ENCODE measurements around the gene PON3. TPM values are rescaled to one million over a fixed set of nuclear protein-coding genes. Genes with fewer than 3 reads are reported as not detected.

Gene PON3
- total RNA-seq, 4 donors from 2014 or later = 0.50 to 1.2 (median 0.63) TPM; not detected in 1

- TF ChIP-seq POLR2A (IDR thresholded peaks at IDR 0.05; ENCODE audit: low read depth) (no peak), EP300 (IDR thresholded peaks at IDR 0.05) (no peak), CTCF (IDR thresholded peaks at IDR 0.05) (no peak), POLR2AphosphoS5 (IDR thresholded peaks at IDR 0.05) (no peak)
These were observed 31.8 kb upstream of the PON3 start for GRCh38 chr7:95427914-95428516.

GRCh38 chr7:95427166-95427565 lies 31.0 kb upstream of the PON3 start:
- no peak overlapping the region for H3K27ac ChIP-seq (replicated peaks in 1 of 4)
- H3K4me3 ChIP-seq = no peak overlapping the region
- no peaks in the 10 kb centered on the region for H3K27me3 ChIP-seq
- WGBS = 90% methylated on average over 7 of the region's 7 CpGs
- no peaks in the 10 kb centered on the region for H3K9me3 ChIP-seq
- no peak for DNase-seq (ENCODE audit: extremely low spot score)
- H3K4me1 ChIP-seq = peaks cover 0 to 5% (median 0%) of the 10 kb centered on the region in 4 donors
- TF ChIP-seq POLR2AphosphoS5 (IDR thresholded peaks at IDR 0.05) (no peak), POLR2A (IDR thresholded peaks at IDR 0.05; ENCODE audit: low read depth) (no peak), EP300 (IDR thresholded peaks at IDR 0.05) (no peak), CTCF (IDR thresholded peaks at IDR 0.05) (no peak)
- intact Hi-C loops (cut with DNase I) = no loop called here
- peaks cover 0 to 18% (median 8%) of the 10 kb centered on the region in 4 donors for H3K36me3 ChIP-seq

More at GRCh38 chr7:95427914-95428516, 31.8 kb upstream of the PON3 start:
- no peak for DNase-seq (ENCODE audit: extremely low spot score)
- peaks cover 0 to 18% (median 6%) of the 10 kb centered on the region in 4 donors for H3K36me3 ChIP-seq
- no peaks in the 10 kb centered on the region for H3K9me3 ChIP-seq
- H3K27me3 ChIP-seq = no peaks in the 10 kb centered on the region
- no peak overlapping the region for H3K4me3 ChIP-seq
- peaks cover 0 to 12% (median 0%) of the 10 kb centered on the region in 4 donors for H3K4me1 ChIP-seq
- H3K27ac ChIP-seq (replicated peaks in 1 of 4) = no peak overlapping the region
- intact Hi-C loops (cut with DNase I) = no loop called here
- WGBS = 91% methylated on average over 3 of the region's 3 CpGs

- Histone ChIP-seq H3K9me3 (no peaks in the 10 kb centered on the region), H3K27ac (replicated peaks in 1 of 4) (no peak overlapping the region), H3K36me3 (peaks cover 0 to 22% (median 9%) of the 10 kb centered on the region in 4 donors), H3K4me3 (no peak overlapping the region), H3K27me3 (no peaks in the 10 kb centered on the region), H3K4me1 (peaks cover 0 to 16% (median 1%) of the 10 kb centered on the region in 4 donors)
- TF ChIP-seq EP300 (IDR thresholded peaks at IDR 0.05) = no peak
- no peak for TF ChIP-seq POLR2AphosphoS5 (IDR thresholded peaks at IDR 0.05)
- TF ChIP-seq CTCF (IDR thresholded peaks at IDR 0.05) = no peak
- no peak for TF ChIP-seq POLR2A (IDR thresholded peaks at IDR 0.05; ENCODE audit: low read depth)
- 79% methylated on average over 2 of the region's 2 CpGs for WGBS
- intact Hi-C loops (cut with DNase I) = no loop called here
- DNase-seq (ENCODE audit: extremely low spot score) = no peak
These were observed 29.5 kb upstream of the PON3 start for GRCh38 chr7:95425694-95426093.

DNA sequence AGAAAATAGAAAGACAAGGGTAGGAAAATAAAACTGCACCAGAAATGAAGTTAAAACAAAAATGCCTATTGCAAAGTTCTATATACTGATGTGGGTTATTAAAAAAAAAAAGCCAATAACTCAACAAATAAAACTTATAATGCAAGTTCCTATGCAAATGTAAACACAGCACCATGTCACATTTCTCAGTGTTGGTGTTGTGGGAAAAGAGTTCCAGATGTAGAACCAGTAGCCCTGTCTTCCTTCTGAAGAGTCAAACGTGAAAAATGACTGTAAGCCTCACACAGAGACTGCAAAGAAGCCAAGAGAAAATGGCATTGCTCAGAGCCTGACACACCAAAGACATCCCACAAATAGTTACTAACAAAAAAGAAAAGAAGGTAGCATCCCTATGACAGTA lies 28.5 kb upstream of the PON3 start:
- 67% methylated on average over 1 of the region's 1 CpG for WGBS
- Histone ChIP-seq H3K36me3 (peaks cover 0 to 22% (median 9%) of the 10 kb centered on the region in 4 donors), H3K9me3 (no peaks in the 10 kb centered on the region), H3K4me3 (no peak overlapping the region), H3K4me1 (peaks cover 0 to 16% (median 1%) of the 10 kb centered on the region in 4 donors), H3K27ac (replicated peaks in 1 of 4) (no peak overlapping the region), H3K27me3 (no peaks in the 10 kb centered on the region)
- no peak for TF ChIP-seq CTCF (IDR thresholded peaks at IDR 0.05)
- no peak for TF ChIP-seq EP300 (IDR thresholded peaks at IDR 0.05)
- TF ChIP-seq POLR2AphosphoS5 (IDR thresholded peaks at IDR 0.05) = no peak
- TF ChIP-seq POLR2A (IDR thresholded peaks at IDR 0.05; ENCODE audit: low read depth) = no peak
- no peak for DNase-seq (ENCODE audit: extremely low spot score)
- intact Hi-C loops (cut with DNase I) = no loop called here
